HepG2 (cell line): Measurements from ENCODE around the gene VRK3.

Source experiments
- CEBPB ChIP-seq: IDR thresholded peaks from 2 replicates; pipeline ENCODE4 v1.6.1; 2011; ENCODE audit warnings: low read depth, low read length, improper control_type of control experiment, borderline replicate concordance
- NBN ChIP-seq: fragments of 450-650 bp; conservative IDR thresholded peaks from 2 replicates; pipeline ENCODE4 v1.6.1; 2017
- ZNF274 ChIP-seq: sonication (generic); formaldehyde crosslinking; IDR thresholded peaks from 2 replicates; pipeline ENCODE4 v1.5.1; 2020; ENCODE audit warnings: mild to moderate bottlenecking, missing genetic modification reagents
- TF ChIP-seq, protein P1 (sequence below): sonication (generic); formaldehyde crosslinking; IDR thresholded peaks from 2 replicates; pipeline ENCODE4 v1.8.1; 2023; ENCODE audit warnings: missing genetic modification reagents, inconsistent platforms, borderline replicate concordance
- TF ChIP-seq, protein P2 (sequence below): sonication (generic); formaldehyde crosslinking; IDR thresholded peaks from 2 replicates; pipeline ENCODE4 v1.5.0; 2020; ENCODE audit warnings: mild to moderate bottlenecking, missing genetic modification reagents
- TF ChIP-seq, protein P3 (sequence below): sonication (generic); formaldehyde crosslinking; IDR thresholded peaks from 2 replicates; pipeline ENCODE4 v1.5.0; 2020; ENCODE audit warnings: missing genetic modification reagents

DNA sequence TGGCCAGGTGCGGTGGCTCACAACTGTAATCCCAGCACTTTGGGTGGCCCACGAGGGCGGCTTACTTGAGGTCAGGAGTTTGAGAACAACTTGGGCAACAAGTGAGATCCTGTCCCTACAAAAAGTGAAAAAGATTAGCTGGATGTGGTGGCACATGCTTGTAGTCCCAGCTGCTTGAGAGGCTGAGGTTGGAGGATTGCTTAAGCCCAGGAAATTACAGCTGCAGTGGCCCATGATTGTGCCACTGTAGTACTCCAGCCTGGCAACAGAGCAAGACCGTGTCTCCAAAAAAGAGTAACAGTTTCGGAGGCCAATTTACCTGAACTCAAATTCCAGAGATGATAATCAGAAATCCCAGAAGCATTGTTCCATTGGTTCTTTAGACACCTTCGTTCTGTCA, 5.1 kb upstream of the VRK3 start:
- TF ChIP-seq ZNF274 (no peak), NBN (no peak), CEBPB (no peak)
- TF ChIP-seq, protein P1, sequence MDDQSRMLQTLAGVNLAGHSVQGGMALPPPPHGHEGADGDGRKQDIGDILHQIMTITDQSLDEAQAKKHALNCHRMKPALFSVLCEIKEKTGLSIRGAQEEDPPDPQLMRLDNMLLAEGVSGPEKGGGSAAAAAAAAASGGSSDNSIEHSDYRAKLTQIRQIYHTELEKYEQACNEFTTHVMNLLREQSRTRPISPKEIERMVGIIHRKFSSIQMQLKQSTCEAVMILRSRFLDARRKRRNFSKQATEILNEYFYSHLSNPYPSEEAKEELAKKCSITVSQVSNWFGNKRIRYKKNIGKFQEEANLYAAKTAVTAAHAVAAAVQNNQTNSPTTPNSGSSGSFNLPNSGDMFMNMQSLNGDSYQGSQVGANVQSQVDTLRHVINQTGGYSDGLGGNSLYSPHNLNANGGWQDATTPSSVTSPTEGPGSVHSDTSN (CRISPR knock-in tag) = no peak
- TF ChIP-seq, protein P2, sequence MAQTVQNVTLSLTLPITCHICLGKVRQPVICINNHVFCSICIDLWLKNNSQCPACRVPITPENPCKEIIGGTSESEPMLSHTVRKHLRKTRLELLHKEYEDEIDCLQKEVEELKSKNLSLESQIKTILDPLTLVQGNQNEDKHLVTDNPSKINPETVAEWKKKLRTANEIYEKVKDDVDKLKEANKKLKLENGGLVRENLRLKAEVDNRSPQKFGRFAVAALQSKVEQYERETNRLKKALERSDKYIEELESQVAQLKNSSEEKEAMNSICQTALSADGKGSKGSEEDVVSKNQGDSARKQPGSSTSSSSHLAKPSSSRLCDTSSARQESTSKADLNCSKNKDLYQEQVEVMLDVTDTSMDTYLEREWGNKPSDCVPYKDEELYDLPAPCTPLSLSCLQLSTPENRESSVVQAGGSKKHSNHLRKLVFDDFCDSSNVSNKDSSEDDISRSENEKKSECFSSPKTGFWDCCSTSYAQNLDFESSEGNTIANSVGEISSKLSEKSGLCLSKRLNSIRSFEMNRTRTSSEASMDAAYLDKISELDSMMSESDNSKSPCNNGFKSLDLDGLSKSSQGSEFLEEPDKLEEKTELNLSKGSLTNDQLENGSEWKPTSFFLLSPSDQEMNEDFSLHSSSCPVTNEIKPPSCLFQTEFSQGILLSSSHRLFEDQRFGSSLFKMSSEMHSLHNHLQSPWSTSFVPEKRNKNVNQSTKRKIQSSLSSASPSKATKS (CRISPR knock-in tag) = no peak
- TF ChIP-seq, protein P3, sequence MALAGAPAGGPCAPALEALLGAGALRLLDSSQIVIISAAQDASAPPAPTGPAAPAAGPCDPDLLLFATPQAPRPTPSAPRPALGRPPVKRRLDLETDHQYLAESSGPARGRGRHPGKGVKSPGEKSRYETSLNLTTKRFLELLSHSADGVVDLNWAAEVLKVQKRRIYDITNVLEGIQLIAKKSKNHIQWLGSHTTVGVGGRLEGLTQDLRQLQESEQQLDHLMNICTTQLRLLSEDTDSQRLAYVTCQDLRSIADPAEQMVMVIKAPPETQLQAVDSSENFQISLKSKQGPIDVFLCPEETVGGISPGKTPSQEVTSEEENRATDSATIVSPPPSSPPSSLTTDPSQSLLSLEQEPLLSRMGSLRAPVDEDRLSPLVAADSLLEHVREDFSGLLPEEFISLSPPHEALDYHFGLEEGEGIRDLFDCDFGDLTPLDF (CRISPR knock-in tag) = no peak
